GM12873 (cell line): ENCODE data around the gene JDP2.

Experiments
- CTCF ChIP-seq: IDR thresholded peaks from 2 replicates; pipeline ENCODE4 v1.5.1; 2012; ENCODE audit warnings: low read depth, mild to moderate bottlenecking, moderate library complexity, low read length, control low read depth; ENCODE audit not compliant: insufficient read depth; ENCODE audit errors: missing control alignments

The JDP2 gene

GRCh38 chr14:75469164-75469563 lies 41.3 kb downstream of the JDP2 start:
- no peak for TF ChIP-seq CTCF

DNA sequence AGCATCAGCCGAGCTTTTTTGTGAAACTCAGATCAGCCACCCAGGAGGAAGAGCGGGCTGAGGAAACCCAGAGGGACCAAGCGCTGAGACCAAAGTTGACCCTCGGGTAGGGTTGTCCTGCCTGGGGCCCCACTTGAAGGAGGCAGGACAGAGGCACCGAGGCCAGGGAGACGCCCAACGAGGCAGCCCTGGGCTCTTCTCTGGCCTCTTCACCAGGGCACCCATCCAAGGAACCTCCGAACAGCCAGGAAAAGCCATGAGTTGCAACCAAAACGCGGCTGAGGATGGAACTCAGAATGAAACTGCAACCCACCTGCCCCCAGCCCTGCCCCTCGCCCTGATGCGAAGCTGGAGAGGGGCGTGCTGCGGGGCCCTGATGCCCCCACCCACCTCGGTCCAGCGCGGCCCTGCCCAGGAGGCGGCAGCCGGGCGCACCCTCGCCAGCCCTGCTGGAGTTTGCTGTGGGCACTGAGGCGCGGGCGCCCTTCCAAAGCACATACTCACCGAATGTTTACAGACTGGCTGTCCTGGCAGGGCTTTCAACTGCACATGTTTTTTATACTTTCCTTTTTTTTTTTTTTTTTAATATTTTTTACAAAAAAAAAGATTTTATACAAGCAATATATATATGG lies 41.9 kb downstream of the JDP2 start:
- TF ChIP-seq CTCF = no peak

DNA sequence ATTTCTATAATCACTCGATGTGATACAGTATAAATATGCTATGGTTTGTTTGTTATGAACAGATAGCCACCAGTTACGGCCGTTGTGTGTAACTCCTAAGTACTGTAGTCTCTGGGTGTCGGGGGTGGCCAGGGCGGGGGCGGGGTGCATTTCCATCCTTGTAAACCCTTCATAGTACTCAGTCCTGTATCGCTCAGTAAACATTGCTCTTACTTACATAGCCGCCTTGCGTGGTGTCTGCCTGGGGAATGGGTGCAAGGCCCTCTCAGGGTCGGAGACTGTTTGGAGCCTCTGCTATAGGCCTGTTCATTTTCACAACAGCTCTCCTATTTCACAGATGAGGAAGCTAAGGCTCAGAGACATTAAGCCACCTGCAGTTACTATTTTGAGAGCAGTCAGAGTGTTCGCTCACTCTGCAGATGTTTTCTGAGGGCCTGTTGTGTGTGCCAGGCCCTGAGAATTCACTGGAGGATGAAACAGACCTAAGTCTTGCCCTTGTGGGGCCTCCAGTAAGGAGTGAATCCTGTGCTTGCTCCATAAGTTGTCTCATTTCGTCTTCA lies 42.5 kb downstream of the JDP2 start:
- TF ChIP-seq CTCF = no peak

DNA sequence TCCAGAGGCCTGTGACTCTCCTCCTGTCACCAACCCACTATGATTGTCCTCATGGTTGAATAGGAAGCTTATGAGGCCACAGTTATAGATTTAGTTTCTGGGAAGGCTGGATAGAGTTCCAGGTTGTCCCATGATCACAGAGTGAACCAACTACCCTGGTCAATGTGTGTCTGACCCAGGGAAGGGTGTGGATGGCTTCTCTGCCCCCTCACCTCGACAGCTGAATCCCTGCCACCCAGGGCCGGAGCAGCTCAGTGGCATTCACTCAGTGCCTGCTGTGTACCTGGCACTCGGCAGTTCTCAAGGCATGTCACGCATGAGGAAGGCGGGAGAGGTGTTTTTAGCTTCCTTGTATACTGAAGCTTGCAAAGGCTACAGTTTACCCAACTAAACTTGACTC lies 43.2 kb downstream of the JDP2 start:
- no peak for TF ChIP-seq CTCF

DNA sequence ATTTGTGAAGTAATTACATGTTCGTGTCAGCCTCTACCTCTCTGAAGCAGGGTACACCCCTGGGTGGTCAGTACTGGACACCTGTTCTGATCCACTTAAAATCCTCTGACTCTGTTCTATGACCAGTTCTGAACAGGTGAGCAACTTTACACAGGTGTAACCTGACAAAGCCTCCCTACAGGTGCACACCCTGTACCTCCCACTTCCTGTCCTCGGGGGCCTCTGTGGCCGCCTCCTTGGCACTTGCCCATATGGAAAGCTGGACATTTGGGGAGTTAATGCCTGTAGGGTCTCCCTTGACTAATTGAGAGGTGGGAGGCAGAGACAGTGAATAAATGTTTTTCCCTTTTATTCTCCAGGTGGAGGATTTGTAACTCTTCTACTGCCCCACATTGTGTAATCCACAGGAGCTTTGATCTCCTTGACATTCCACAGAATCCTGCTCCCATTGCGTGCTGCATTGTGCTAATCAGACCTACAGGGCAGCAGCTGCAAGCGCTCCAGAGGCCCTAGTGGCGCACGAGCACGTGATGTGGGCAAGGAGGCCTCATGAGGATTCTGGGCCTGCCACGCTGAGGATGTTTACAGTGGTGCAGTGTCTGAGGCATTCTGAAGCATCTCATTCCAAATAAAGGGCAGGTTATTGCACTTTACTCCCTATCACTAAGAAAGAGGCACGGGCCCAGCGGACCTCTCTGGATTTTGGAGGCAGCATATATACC lies 48.6 kb downstream of the JDP2 start:
- no peak for TF ChIP-seq CTCF

GRCh38 chr14:75477881-75478280 lies 50.1 kb downstream of the JDP2 start:
- no peak for TF ChIP-seq CTCF

DNA sequence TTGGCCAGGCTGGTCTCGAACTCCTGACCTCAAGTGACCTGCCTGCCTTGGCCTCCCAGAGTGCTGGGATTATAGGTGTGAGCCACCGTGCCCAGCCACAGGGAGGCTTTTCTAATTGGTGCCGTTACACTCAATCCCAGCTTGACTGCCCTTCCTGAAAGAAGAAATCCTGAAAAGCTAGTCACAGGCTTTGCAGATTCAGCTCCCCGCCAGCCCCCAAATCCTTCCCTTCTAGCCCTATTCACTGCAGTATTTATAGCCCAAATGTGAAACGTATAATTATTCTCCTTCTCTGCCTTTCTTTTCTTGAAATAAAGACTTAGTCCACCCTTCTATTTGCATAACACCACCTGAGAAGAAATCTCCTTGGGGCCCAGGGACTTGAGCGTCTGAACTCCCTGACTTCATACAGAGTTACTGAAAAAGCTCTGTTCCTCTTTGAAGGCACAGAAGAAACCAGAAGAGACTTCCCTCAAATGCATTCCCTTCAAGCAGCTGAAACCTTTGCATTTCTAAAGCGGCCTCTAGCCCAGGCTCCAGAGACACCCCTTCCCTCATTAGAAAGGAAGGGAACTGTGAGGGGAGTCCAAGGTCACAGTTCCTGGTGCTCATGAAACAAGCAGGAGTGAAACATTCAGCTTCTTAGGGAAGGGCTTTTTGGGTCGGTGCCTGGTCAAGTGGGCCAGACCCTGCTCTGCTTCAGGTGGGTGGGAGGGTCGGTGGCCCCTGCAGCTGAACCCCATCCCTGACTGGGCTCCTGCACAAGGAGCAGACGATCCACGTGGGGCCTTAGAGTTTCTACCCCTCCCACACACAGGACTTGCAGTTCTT lies 52.2 kb downstream of the JDP2 start:
- TF ChIP-seq CTCF = no peak
